HCT116 (cell line): ENCODE results near the gene CMTM8. TPM values are rescaled to one million over a fixed set of nuclear protein-coding genes. Genes with fewer than 3 reads are reported as not detected.
"Not testable (repeated sequence)": the region's sequence is repeated elsewhere in the genome, so short reads cannot be mapped to it uniquely, and the experiment has no call there.

Source experiments
- ATAC-seq: fragments of 200-7000 bp; cut with Tn5 transposase; 2 replicates; pipeline ENCODE4 v1.9.1; 2020; ENCODE audit warnings: mild to moderate bottlenecking, moderate library complexity
- BruUV-seq: library from RNA; stranded (reverse); fragments of 400-500 nt; replicated peaks from 2 replicates; lab custom pipeline; 2021; lab: Mats Ljungman, UMichigan
- CTCF ChIA-PET: fragments of 300-600 bp; sonication (Branson Sonifier 250); formaldehyde crosslinking; loops from one replicate; lab custom pipeline; 2021; ENCODE audit warnings: antibody characterized with exemption; lab: Charles Lee
- POLR2A ChIA-PET: fragments of 300-600, 350-600 bp; sonication (Branson Sonifier 250); formaldehyde crosslinking; loops from one replicate; lab custom pipeline; 2021; ENCODE audit warnings: antibody characterized with exemption; lab: Charles Lee
- RAD21 ChIA-PET, 2 experiments: fragments of 300-600 bp; sonication (Branson Sonifier 250); formaldehyde crosslinking; loops; one replicate each; lab custom pipeline; 2023; ENCODE audit warnings: low total read pairs in 2 of 2; ENCODE audit not compliant: uncharacterized antibody in 2 of 2, unreplicated experiment in 2 of 2, low non-redundant PET in 1 of 2; lab: Charles Lee
- DNase-seq: peaks from one replicate; pipeline ENCODE4 v3.0.0-alpha.2; 2010; ENCODE audit warnings: low read depth, low spot score
- H2AFZ ChIP-seq: fragments of 200-600 bp; shearing (Covaris generic), sonication (generic); 2 replicates; pipeline ENCODE4 v1.6.1; 2017; ENCODE audit warnings: low read depth, mixed run types, mixed read lengths, antibody characterized with exemption, low read length; ENCODE audit not compliant: poor library complexity, severe bottlenecking
- H3K27ac ChIP-seq: 2 replicates; pipeline ENCODE4 v1.5.1; 2012; ENCODE audit warnings: low read depth, low read length
- H3K27me3 ChIP-seq: fragments of 200-600 bp; sonication (generic); 2 replicates; pipeline ENCODE4 v1.6.1; 2016; ENCODE audit warnings: mixed run types, low read length, mixed read lengths; ENCODE audit not compliant: insufficient read depth
- H3K36me3 ChIP-seq, 2 experiments: fragments of 200-500 bp in 1 of 2; fragments of 200-600 bp in 1 of 2; sonication (Bioruptor generic) in 1 of 2; sonication (generic) in 1 of 2; 2 replicates each; pipeline versions ENCODE4 v1.5.1 to v1.6.1; 2014 to 2016; ENCODE audit warnings: low read length in 2 of 2, inconsistent platforms in 1 of 2, mixed read lengths in 1 of 2, mixed run types in 1 of 2; ENCODE audit not compliant: insufficient read depth in 2 of 2, control insufficient read depth in 1 of 2
- H3K4me1 ChIP-seq, 2 experiments: fragments of 200-600 bp in 1 of 2; sonication (generic) in 1 of 2; 2 replicates each; pipeline versions ENCODE4 v1.5.1 to v1.6.1; 2012 to 2017; ENCODE audit warnings: low read length in 2 of 2, inconsistent platforms in 1 of 2, mild to moderate bottlenecking in 1 of 2, mixed read lengths in 1 of 2, mixed run types in 1 of 2, moderate library complexity in 1 of 2; ENCODE audit not compliant: insufficient read depth in 2 of 2, control insufficient read depth in 1 of 2
- H3K4me2 ChIP-seq: fragments of 200-600 bp; sonication (generic); 2 replicates; pipeline ENCODE4 v1.6.1; 2017; ENCODE audit warnings: mixed run types, low read length, mixed read lengths
- H3K4me3 ChIP-seq, 2 experiments: fragments of 200-600 bp in 1 of 2; sonication (generic) in 1 of 2; replicated peaks in 1 of 2; 2 replicates each; pipeline ENCODE4 v1.5.1; 2011 to 2016; ENCODE audit warnings: low read length in 2 of 2, control low read depth in 1 of 2, low read depth in 1 of 2, mild to moderate bottlenecking in 1 of 2, mixed read lengths in 1 of 2, mixed run types in 1 of 2
- H3K79me2 ChIP-seq: fragments of 200-600 bp; sonication (generic); 2 replicates; pipeline ENCODE4 v1.6.1; 2017; ENCODE audit warnings: mild to moderate bottlenecking, mixed run types, low read length, moderate library complexity, mixed read lengths; ENCODE audit not compliant: insufficient read depth
- H3K9ac ChIP-seq: fragments of 200-600 bp; sonication (generic); 2 replicates; pipeline ENCODE4 v1.6.1; 2016; ENCODE audit warnings: low read length, mixed read lengths
- H3K9me2 ChIP-seq: fragments of 200-600 bp; sonication (generic), shearing (Covaris generic); 2 replicates; pipeline ENCODE4 v1.6.1; 2017; ENCODE audit warnings: mixed run types, mild to moderate bottlenecking, moderate library complexity; ENCODE audit not compliant: insufficient read depth
- H3K9me3 ChIP-seq, 2 experiments: fragments of 200-500 bp in 1 of 2; fragments of 200-600 bp in 1 of 2; sonication (Bioruptor generic) in 1 of 2; sonication (generic) in 1 of 2; 2 replicates each; pipeline ENCODE4 v1.6.1; 2014 to 2017; ENCODE audit warnings: low read length in 2 of 2, mixed read lengths in 2 of 2, inconsistent platforms in 1 of 2, low read depth in 1 of 2, mild to moderate bottlenecking in 1 of 2, mixed run types in 1 of 2, moderate library complexity in 1 of 2; ENCODE audit not compliant: control insufficient read depth in 1 of 2, insufficient read depth in 1 of 2
- H4K20me1 ChIP-seq: fragments of 200-600 bp; sonication (generic), shearing (Covaris generic); 2 replicates; pipeline ENCODE4 v1.6.1; 2017; ENCODE audit warnings: mixed run types, mild to moderate bottlenecking, moderate library complexity; ENCODE audit not compliant: insufficient read depth
- EGR1 ChIP-seq: IDR thresholded peaks from 2 replicates; pipeline ENCODE4 v1.6.1; 2012; ENCODE audit warnings: low read depth
- ELF1 ChIP-seq: IDR thresholded peaks from 2 replicates; pipeline ENCODE4 v1.6.1; 2012; ENCODE audit warnings: low read depth, borderline replicate concordance
- JUND ChIP-seq: IDR thresholded peaks from 2 replicates; pipeline ENCODE4 v1.6.1; 2012
- POLR2A ChIP-seq: IDR thresholded peaks from 2 replicates; pipeline ENCODE4 v1.7.0; 2011; ENCODE audit warnings: borderline replicate concordance; ENCODE audit not compliant: insufficient read depth, insufficient read length; ENCODE audit errors: extremely low read depth
- RAD21 ChIP-seq: IDR thresholded peaks from 2 replicates; pipeline ENCODE4 v1.6.1; 2012; ENCODE audit warnings: low read depth, mild to moderate bottlenecking
- SP1 ChIP-seq: IDR thresholded peaks from 2 replicates; pipeline ENCODE4 v1.6.1; 2012; ENCODE audit warnings: low read depth
- SRF ChIP-seq: IDR thresholded peaks from 2 replicates; pipeline ENCODE4 v1.6.1; 2012; ENCODE audit warnings: low read depth
- TCF7L2 ChIP-seq: IDR thresholded peaks from 2 replicates; pipeline ENCODE4 v1.7.0; 2011; ENCODE audit warnings: borderline replicate concordance, inconsistent platforms; ENCODE audit not compliant: insufficient read depth, insufficient read length; ENCODE audit errors: extremely low read depth
- YY1 ChIP-seq: IDR thresholded peaks from 2 replicates; pipeline ENCODE4 v1.6.1; 2011; ENCODE audit warnings: low read length, low read depth, moderate library complexity, mild to moderate bottlenecking; ENCODE audit not compliant: insufficient replicate concordance; ENCODE audit errors: extremely low read depth
- intact Hi-C: fragments of 100-400 bp; cut with micrococcal nuclease; formaldehyde crosslinking; loops from 2 replicates; pipeline ENCODE4 v1.10.0; 2022
- total RNA-seq: library from RNA; stranded (reverse); gene quantifications from one replicate; pipeline ENCODE4 v1.2.1, GENCODE V29; 2021; ENCODE audit not compliant: unreplicated experiment
- TF ChIP-seq, protein P1 (sequence below): IDR thresholded peaks from 2 replicates; pipeline ENCODE4 v1.6.1; 2012
- TF ChIP-seq, protein P2 (sequence below), 3 experiments: fragments of 200-600 bp in 1 of 3; sonication (generic) in 1 of 3; IDR thresholded peaks in 2 of 3; conservative IDR thresholded peaks in 1 of 3; 2 replicates each; pipeline ENCODE4 v1.5.1; 2012 to 2017; ENCODE audit warnings: low read depth in 2 of 3, low read length in 2 of 3, antibody characterized with exemption in 1 of 3, borderline replicate concordance in 1 of 3, control low read depth in 1 of 3, mild to moderate bottlenecking in 1 of 3, mixed read lengths in 1 of 3, mixed run types in 1 of 3, moderate library complexity in 1 of 3; ENCODE audit not compliant: insufficient read depth in 1 of 3

Gene CMTM8
- total RNA-seq, 1 experiment from 2014 or later, result 19.4 TPM

DNA sequence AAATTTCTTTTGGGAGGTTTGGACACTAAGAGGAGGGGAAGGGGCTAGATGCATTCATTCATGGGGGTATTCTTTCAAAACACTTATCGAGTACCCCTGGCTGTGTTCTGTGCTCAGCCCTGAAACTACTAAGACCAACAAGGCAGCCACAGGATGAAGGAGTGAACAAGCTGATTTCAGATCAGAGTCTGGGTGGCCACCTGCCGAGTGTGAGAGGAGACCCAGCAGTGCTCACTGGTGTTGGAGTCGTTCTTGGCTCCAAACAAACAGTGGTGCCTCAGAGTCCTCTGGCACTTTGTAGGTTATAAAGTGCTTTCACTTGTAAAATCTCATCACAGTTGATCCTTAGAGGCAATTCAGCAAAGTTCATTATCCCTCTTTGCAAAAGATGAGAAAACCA lies 48.8 kb upstream of the CMTM8 start:
- no peak for TF ChIP-seq SRF
- no peak for TF ChIP-seq ELF1
- TF ChIP-seq EGR1, result no peak
- TF ChIP-seq, protein P1, sequence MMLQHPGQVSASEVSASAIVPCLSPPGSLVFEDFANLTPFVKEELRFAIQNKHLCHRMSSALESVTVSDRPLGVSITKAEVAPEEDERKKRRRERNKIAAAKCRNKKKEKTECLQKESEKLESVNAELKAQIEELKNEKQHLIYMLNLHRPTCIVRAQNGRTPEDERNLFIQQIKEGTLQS, result no peak
- TF ChIP-seq JUND, result no peak
- TF ChIP-seq, protein P2, sequence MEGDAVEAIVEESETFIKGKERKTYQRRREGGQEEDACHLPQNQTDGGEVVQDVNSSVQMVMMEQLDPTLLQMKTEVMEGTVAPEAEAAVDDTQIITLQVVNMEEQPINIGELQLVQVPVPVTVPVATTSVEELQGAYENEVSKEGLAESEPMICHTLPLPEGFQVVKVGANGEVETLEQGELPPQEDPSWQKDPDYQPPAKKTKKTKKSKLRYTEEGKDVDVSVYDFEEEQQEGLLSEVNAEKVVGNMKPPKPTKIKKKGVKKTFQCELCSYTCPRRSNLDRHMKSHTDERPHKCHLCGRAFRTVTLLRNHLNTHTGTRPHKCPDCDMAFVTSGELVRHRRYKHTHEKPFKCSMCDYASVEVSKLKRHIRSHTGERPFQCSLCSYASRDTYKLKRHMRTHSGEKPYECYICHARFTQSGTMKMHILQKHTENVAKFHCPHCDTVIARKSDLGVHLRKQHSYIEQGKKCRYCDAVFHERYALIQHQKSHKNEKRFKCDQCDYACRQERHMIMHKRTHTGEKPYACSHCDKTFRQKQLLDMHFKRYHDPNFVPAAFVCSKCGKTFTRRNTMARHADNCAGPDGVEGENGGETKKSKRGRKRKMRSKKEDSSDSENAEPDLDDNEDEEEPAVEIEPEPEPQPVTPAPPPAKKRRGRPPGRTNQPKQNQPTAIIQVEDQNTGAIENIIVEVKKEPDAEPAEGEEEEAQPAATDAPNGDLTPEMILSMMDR (IDR thresholded peaks at IDR 0.05 in 2 of 3, conservative IDR thresholded peaks at IDR 0.05 in 1 of 3; ENCODE audit: borderline replicate concordance in 1 of 3, insufficient read depth in 1 of 3, low read depth in 2 of 3, low read length in 2 of 3), result no peak
- no peak for TF ChIP-seq SP1
- TF ChIP-seq RAD21, result no peak
- no peak for TF ChIP-seq POLR2A
- no peak for TF ChIP-seq TCF7L2
- TF ChIP-seq YY1, result no peak
- TF ChIP-seq, all 23 proteins: peak for 0
- Histone ChIP-seq H3K4me3 (no peak overlapping the region), H3K36me3 (no peaks in the 10 kb centered on the region), H3K27ac (no peak overlapping the region), H3K4me1 (no peaks in the 10 kb centered on the region), H4K20me1 (no peaks in the 10 kb centered on the region), H3K9me3 (no peaks in the 10 kb centered on the region), H3K4me2 (no peak overlapping the region), H3K27me3 (no peaks in the 10 kb centered on the region), H3K79me2 (no peaks in the 10 kb centered on the region), H3K9ac (no peak overlapping the region), H2AFZ (no peak overlapping the region), H3K9me2 (no peaks in the 10 kb centered on the region)
- POLR2A ChIA-PET, result no interaction called here
- DNase-seq (no peak), ATAC-seq (no peak)
- CTCF ChIA-PET, result no interaction called here
- no TSS peak for BruUV-seq
- RAD21 ChIA-PET, result no interaction called here
- intact Hi-C loops, result no loop called here

DNA sequence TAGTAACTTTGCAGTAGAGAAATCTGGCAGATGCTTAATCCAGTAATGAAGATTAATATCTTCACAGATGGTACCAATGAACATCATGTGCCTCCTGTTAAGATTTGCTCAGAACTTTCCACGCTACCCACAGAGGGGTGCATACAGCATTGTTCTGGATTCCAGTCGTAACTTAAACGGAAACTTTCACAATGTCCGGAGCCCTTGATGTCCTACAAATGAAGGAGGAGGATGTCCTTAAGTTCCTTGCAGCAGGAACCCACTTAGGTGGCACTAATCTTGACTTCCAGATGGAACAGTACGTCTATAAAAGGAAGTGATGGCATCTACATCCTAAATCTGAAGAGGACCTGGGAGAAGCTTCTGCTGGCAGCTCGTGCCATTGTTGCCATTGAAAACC lies 47.9 kb upstream of the CMTM8 start:
- H3K27me3 ChIP-seq, ATAC-seq, DNase-seq, CTCF ChIA-PET, H3K4me3 ChIP-seq, H3K79me2 ChIP-seq, H3K9ac ChIP-seq, H4K20me1 ChIP-seq, RAD21 ChIA-PET, intact Hi-C loops, H2AFZ ChIP-seq, H3K27ac ChIP-seq, BruUV-seq, H3K4me2 ChIP-seq, H3K4me1 ChIP-seq, POLR2A ChIA-PET, H3K9me3 ChIP-seq, H3K9me2 ChIP-seq, H3K36me3 ChIP-seq: not testable (repeated sequence)
